ENCODE results near the gene ZFAND2A.
A peak's percentile ranks its signal among the peaks of the same experiment; 100 is the strongest.

Gene ZFAND2A

GRCh38 chr7:1112625-1113547, 47.1 kb downstream of the ZFAND2A start:
- Mint-ChIP-seq H3K4me1 (no peaks in the 10 kb centered on the region), H3K9me3 (no peaks in the 10 kb centered on the region), H3K36me3 (ENCODE audit: insufficient read depth) (no peaks in the 10 kb centered on the region), H3K4me3 (no peak overlapping the region), H3K27me3 (no peaks in the 10 kb centered on the region), H3K27ac (ENCODE audit: low read depth) (no peak overlapping the region)
- DNase-seq (ENCODE audit: low spot score in 2 of 2) (no peak), ATAC-seq (replicated peaks; ENCODE audit: extremely low read depth, poor library complexity, severe bottlenecking) (no peak)

- Mint-ChIP-seq H3K36me3 (ENCODE audit: insufficient read depth) (no peaks in the 10 kb centered on the region), H3K4me1 (no peaks in the 10 kb centered on the region), H3K9me3 (no peaks in the 10 kb centered on the region), H3K27me3 (no peaks in the 10 kb centered on the region), H3K27ac (ENCODE audit: low read depth) (no peak overlapping the region), H3K4me3 (no peak overlapping the region)
- DNase-seq (ENCODE audit: low spot score in 2 of 2) (no peak), ATAC-seq (replicated peaks; ENCODE audit: extremely low read depth, poor library complexity, severe bottlenecking) (no peak)
Observed at GRCh38 chr7:1112109-1112508, 47.9 kb downstream of the ZFAND2A start.

- no peak for DNase-seq (ENCODE audit: low spot score in 2 of 2)
- Mint-ChIP-seq H3K36me3 (ENCODE audit: insufficient read depth) (no peaks in the 10 kb centered on the region), H3K4me1 (no peaks in the 10 kb centered on the region)
Observed at GRCh38 chr7:1111156-1111555, 48.8 kb downstream of the ZFAND2A start.

GRCh38 chr7:1110358-1110757, 49.6 kb downstream of the ZFAND2A start:
- no peak overlapping the region for H3K27ac Mint-ChIP-seq (ENCODE audit: low read depth)
- ATAC-seq (replicated peaks; ENCODE audit: extremely low read depth, poor library complexity, severe bottlenecking) (no peak), DNase-seq (ENCODE audit: low spot score in 2 of 2) (no peak)
- no peak overlapping the region for H3K4me3 Mint-ChIP-seq
- no peaks in the 10 kb centered on the region for H3K9me3 Mint-ChIP-seq
- H3K4me1 Mint-ChIP-seq = no peaks in the 10 kb centered on the region
- H3K36me3 Mint-ChIP-seq (ENCODE audit: insufficient read depth) = no peaks in the 10 kb centered on the region
- H3K27me3 Mint-ChIP-seq = no peaks in the 10 kb centered on the region

More at GRCh38 chr7:1111156-1111555, 48.8 kb downstream of the ZFAND2A start:
- no peak for ATAC-seq (replicated peaks; ENCODE audit: extremely low read depth, poor library complexity, severe bottlenecking)
- H3K9me3 Mint-ChIP-seq = no peaks in the 10 kb centered on the region
- no peak overlapping the region for H3K27ac Mint-ChIP-seq (ENCODE audit: low read depth)
- no peak overlapping the region for H3K4me3 Mint-ChIP-seq
- H3K27me3 Mint-ChIP-seq = no peaks in the 10 kb centered on the region

GRCh38 chr7:1109581-1110310, 50.2 kb downstream of the ZFAND2A start:
- Mint-ChIP-seq H3K36me3 (ENCODE audit: insufficient read depth) (no peaks in the 10 kb centered on the region), H3K4me3 (no peak overlapping the region), H3K9me3 (no peaks in the 10 kb centered on the region), H3K27ac (ENCODE audit: low read depth) (no peak overlapping the region), H3K27me3 (no peaks in the 10 kb centered on the region), H3K4me1 (no peaks in the 10 kb centered on the region)
- DNase-seq (ENCODE audit: low spot score in 2 of 2) (no peak), ATAC-seq (replicated peaks; ENCODE audit: extremely low read depth, poor library complexity, severe bottlenecking) (no peak)

- Mint-ChIP-seq H3K9me3 (no peaks in the 10 kb centered on the region), H3K27me3 (no peaks in the 10 kb centered on the region), H3K4me3 (no peak overlapping the region), H3K27ac (ENCODE audit: low read depth) (no peak overlapping the region), H3K4me1 (peaks cover 3% of the 10 kb centered on the region), H3K36me3 (ENCODE audit: insufficient read depth) (no peaks in the 10 kb centered on the region)
- DNase-seq (ENCODE audit: low spot score in 2 of 2) = no peak
- no peak for ATAC-seq (replicated peaks; ENCODE audit: extremely low read depth, poor library complexity, severe bottlenecking)
Observed at GRCh38 chr7:1108264-1108920, 51.6 kb downstream of the ZFAND2A start.

GRCh38 chr7:1106793-1107421, 53.1 kb downstream of the ZFAND2A start:
- no peaks in the 10 kb centered on the region for H3K36me3 Mint-ChIP-seq (ENCODE audit: insufficient read depth)
- no peak for ATAC-seq (replicated peaks; ENCODE audit: extremely low read depth, poor library complexity, severe bottlenecking)
- peaks cover 6% of the 10 kb centered on the region for H3K4me1 Mint-ChIP-seq
- H3K4me3 Mint-ChIP-seq = no peak overlapping the region
- no peaks in the 10 kb centered on the region for H3K9me3 Mint-ChIP-seq
- H3K27ac Mint-ChIP-seq (ENCODE audit: low read depth) = no peak overlapping the region
- no peaks in the 10 kb centered on the region for H3K27me3 Mint-ChIP-seq
- DNase-seq (ENCODE audit: low spot score in 2 of 2) = no peak

- ATAC-seq (replicated peaks; ENCODE audit: extremely low read depth, poor library complexity, severe bottlenecking) (no peak), DNase-seq (ENCODE audit: low spot score in 2 of 2) (no peak)
- no peaks in the 10 kb centered on the region for H3K36me3 Mint-ChIP-seq (ENCODE audit: insufficient read depth)
- peaks cover 6% of the 10 kb centered on the region for H3K4me1 Mint-ChIP-seq
- H3K27ac Mint-ChIP-seq (ENCODE audit: low read depth) = no peak overlapping the region
- H3K4me3 Mint-ChIP-seq = no peak overlapping the region
- H3K9me3 Mint-ChIP-seq = no peaks in the 10 kb centered on the region
- H3K27me3 Mint-ChIP-seq = no peaks in the 10 kb centered on the region
Observed at GRCh38 chr7:1106063-1106792, 53.8 kb downstream of the ZFAND2A start.

GRCh38 chr7:1105189-1105588, 54.8 kb downstream of the ZFAND2A start:
- Mint-ChIP-seq H3K27ac (ENCODE audit: low read depth) (no peak overlapping the region), H3K4me3 (no peak overlapping the region)

GRCh38 chr7:1104516-1105179, 55.3 kb downstream of the ZFAND2A start:
- H3K27ac Mint-ChIP-seq (ENCODE audit: low read depth) = peak overlapping the region; percentile 75

More at GRCh38 chr7:1105189-1105588, 54.8 kb downstream of the ZFAND2A start:
- Mint-ChIP-seq H3K4me1 (peaks cover 6% of the 10 kb centered on the region), H3K27me3 (no peaks in the 10 kb centered on the region), H3K36me3 (ENCODE audit: insufficient read depth) (no peaks in the 10 kb centered on the region), H3K9me3 (no peaks in the 10 kb centered on the region)
- no peak for ATAC-seq (replicated peaks; ENCODE audit: extremely low read depth, poor library complexity, severe bottlenecking)
- no peak for DNase-seq (ENCODE audit: low spot score in 2 of 2)

GRCh38 chr7:1103789-1104515, 56.0 kb downstream of the ZFAND2A start:
- Mint-ChIP-seq H3K27me3 (no peaks in the 10 kb centered on the region), H3K27ac (ENCODE audit: low read depth) (peak overlapping the region; percentile 75)

More at GRCh38 chr7:1104516-1105179, 55.3 kb downstream of the ZFAND2A start:
- Mint-ChIP-seq H3K4me3 (no peak overlapping the region), H3K36me3 (ENCODE audit: insufficient read depth) (no peaks in the 10 kb centered on the region), H3K4me1 (peaks cover 6% of the 10 kb centered on the region), H3K9me3 (no peaks in the 10 kb centered on the region), H3K27me3 (no peaks in the 10 kb centered on the region)
- ATAC-seq (replicated peaks; ENCODE audit: extremely low read depth, poor library complexity, severe bottlenecking) = no peak
- DNase-seq (ENCODE audit: low spot score in 2 of 2) = no peak

More at GRCh38 chr7:1103789-1104515, 56.0 kb downstream of the ZFAND2A start:
- no peaks in the 10 kb centered on the region for H3K36me3 Mint-ChIP-seq (ENCODE audit: insufficient read depth)
- no peaks in the 10 kb centered on the region for H3K9me3 Mint-ChIP-seq
- ATAC-seq (replicated peaks; ENCODE audit: extremely low read depth, poor library complexity, severe bottlenecking) (peak; percentile 60), DNase-seq (ENCODE audit: low spot score in 2 of 2) (no peak)
- H3K4me3 Mint-ChIP-seq = peak overlapping the region; percentile 74
- H3K4me1 Mint-ChIP-seq = peaks cover 6% of the 10 kb centered on the region
